Lower lobe of right lung (tissue), 2 donors: ENCODE results near the gene ZSWIM9. TPM values are rescaled to one million over a fixed set of nuclear protein-coding genes. Genes with fewer than 3 reads are reported as not detected.

Source experiments
- ATAC-seq, 2 donors: fragments of 200-7000 bp; cut with Tn5 transposase; one replicate each; pipeline ENCODE4 v1.9.1; 2020 to 2022; ENCODE audit warnings: mild to moderate bottlenecking in 2 of 2, moderate library complexity in 2 of 2
- DNase-seq: peaks from one replicate; pipeline ENCODE4 v3.0.0-alpha.2; 2020
- H3K27ac ChIP-seq: fragments of 200-600 bp; one replicate; pipeline ENCODE4 v1.8.0; 2022
- H3K27me3 ChIP-seq: fragments of 200-600 bp; one replicate; pipeline ENCODE4 v1.8.0; 2022; ENCODE audit warnings: low read depth
- H3K36me3 ChIP-seq: fragments of 200-600 bp; one replicate; pipeline ENCODE4 v1.8.0; 2022; ENCODE audit warnings: mild to moderate bottlenecking
- H3K4me1 ChIP-seq: fragments of 200-600 bp; one replicate; pipeline ENCODE4 v1.8.0; 2022
- H3K4me3 ChIP-seq: fragments of 200-600 bp; one replicate; pipeline ENCODE4 v1.8.0; 2022; ENCODE audit warnings: mild to moderate bottlenecking
- H3K9me3 ChIP-seq: fragments of 200-600 bp; one replicate; pipeline ENCODE4 v1.8.0; 2022
- intact Hi-C: fragments of 100-400 bp; cut with DNase I; formaldehyde crosslinking; loops from one replicate; pipeline ENCODE4 v1.11.0; 2022
- total RNA-seq: library from RNA; stranded (reverse); fragmentation: NEBNext Ultra II Directional; extraction: Animal tissue kit (Norgen Biotek cat#: 25700); gene quantifications from one replicate; pipeline ENCODE4 v1.2.1, GENCODE V29; 2021
- TF ChIP-seq, protein P1 (sequence below): fragments of 200-600 bp; IDR thresholded peaks from one replicate; pipeline ENCODE4 v1.8.0; 2022; ENCODE audit warnings: antibody characterized with exemption, mild to moderate bottlenecking
- donor health status: DM: no; HTN: yes; CAD: no; lungs with severe emphysema.

The ZSWIM9 gene
- total RNA-seq, 1 donor from 2014 or later: 7.7 TPM

DNA sequence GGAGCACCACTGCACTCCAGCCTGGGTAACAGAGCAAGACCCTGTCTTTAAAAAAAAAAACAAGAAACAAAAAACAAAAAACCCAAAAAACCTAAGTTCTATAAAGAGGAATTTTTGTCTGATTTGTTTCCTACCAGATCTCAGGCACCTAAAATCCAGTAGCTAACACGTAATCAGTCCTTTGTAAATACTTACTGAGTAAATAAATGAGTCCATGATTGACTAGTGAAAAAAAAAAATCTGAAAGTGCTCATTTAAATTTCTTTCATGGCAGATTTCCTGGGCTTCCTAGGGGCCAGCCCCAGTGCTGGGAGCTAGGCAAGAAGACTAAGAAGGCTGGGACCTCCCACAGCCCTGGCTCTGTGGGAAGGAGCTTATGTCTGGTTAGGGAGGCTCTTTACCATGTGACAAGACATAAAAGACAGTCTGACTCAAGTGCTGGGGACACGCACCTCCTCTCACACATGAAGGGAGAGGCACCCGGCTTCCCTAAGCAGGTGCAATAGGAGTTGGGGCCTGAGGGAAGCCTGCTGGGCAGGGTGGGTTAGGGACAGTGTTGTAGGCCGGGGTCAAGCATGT lies 22.8 kb upstream of the ZSWIM9 start:
- ATAC-seq (no peak), DNase-seq (no peak)
- TF ChIP-seq, protein P1, sequence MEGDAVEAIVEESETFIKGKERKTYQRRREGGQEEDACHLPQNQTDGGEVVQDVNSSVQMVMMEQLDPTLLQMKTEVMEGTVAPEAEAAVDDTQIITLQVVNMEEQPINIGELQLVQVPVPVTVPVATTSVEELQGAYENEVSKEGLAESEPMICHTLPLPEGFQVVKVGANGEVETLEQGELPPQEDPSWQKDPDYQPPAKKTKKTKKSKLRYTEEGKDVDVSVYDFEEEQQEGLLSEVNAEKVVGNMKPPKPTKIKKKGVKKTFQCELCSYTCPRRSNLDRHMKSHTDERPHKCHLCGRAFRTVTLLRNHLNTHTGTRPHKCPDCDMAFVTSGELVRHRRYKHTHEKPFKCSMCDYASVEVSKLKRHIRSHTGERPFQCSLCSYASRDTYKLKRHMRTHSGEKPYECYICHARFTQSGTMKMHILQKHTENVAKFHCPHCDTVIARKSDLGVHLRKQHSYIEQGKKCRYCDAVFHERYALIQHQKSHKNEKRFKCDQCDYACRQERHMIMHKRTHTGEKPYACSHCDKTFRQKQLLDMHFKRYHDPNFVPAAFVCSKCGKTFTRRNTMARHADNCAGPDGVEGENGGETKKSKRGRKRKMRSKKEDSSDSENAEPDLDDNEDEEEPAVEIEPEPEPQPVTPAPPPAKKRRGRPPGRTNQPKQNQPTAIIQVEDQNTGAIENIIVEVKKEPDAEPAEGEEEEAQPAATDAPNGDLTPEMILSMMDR: no peak
- no peaks in the 10 kb centered on the region for H3K4me1 ChIP-seq
- no peaks in the 10 kb centered on the region for H3K9me3 ChIP-seq
- no peak overlapping the region for H3K4me3 ChIP-seq
- H3K36me3 ChIP-seq: peaks cover 49% of the 10 kb centered on the region
- intact Hi-C loops: no loop called here
- H3K27ac ChIP-seq: no peak overlapping the region
- H3K27me3 ChIP-seq: no peaks in the 10 kb centered on the region

DNA sequence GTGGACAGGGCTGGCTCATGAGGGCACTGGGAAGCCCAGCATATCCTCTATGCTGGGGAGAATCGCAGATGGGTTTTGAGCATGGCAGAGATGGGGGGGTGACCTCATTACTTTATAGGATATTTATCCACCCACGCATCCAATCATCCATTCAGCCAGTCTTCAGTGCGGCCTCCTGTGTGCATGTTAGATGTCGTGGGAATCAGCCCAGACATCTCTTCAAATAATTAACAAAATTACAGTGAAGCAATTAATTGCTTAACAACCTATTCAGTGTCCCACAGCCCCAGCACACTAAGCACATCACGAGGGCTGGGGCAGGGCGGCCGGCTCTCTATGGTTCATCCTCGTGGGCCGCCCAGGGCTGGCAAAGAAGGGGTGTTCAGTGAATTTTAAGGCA lies 21.9 kb upstream of the ZSWIM9 start:
- Histone ChIP-seq H3K27me3 (no peaks in the 10 kb centered on the region), H3K36me3 (peaks cover 43% of the 10 kb centered on the region), H3K4me1 (no peaks in the 10 kb centered on the region), H3K27ac (no peak overlapping the region), H3K4me3 (no peak overlapping the region), H3K9me3 (no peaks in the 10 kb centered on the region)
- DNase-seq (no peak), ATAC-seq (no peak)
- TF ChIP-seq, protein P1: no peak
- intact Hi-C loops: no loop called here

DNA sequence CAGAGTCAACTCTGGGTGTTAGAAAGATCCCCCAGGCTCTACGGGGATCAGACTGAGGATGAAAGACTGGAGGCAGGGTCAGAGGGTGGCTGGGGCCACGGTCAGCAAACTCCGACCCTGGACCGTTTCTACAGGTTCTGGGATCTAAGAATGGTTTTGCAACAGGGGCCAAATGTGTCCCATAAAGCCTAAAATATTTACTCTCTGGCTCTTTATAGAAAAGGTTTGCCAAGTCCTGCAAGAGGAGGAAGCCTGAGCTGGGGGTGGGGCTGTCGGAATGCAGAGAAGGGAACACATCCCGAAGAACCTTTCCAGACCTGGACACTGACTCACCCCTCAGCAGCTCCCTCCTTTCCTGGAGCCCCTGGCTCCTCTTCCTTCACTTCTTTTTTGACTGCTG lies 21.1 kb upstream of the ZSWIM9 start:
- Histone ChIP-seq H3K36me3 (peaks cover 43% of the 10 kb centered on the region), H3K4me1 (no peaks in the 10 kb centered on the region), H3K4me3 (no peak overlapping the region), H3K27ac (no peak overlapping the region), H3K9me3 (no peaks in the 10 kb centered on the region), H3K27me3 (no peaks in the 10 kb centered on the region)
- TF ChIP-seq, protein P1: no peak
- DNase-seq: no peak
- no peak for ATAC-seq
- intact Hi-C loops: no loop called here

DNA sequence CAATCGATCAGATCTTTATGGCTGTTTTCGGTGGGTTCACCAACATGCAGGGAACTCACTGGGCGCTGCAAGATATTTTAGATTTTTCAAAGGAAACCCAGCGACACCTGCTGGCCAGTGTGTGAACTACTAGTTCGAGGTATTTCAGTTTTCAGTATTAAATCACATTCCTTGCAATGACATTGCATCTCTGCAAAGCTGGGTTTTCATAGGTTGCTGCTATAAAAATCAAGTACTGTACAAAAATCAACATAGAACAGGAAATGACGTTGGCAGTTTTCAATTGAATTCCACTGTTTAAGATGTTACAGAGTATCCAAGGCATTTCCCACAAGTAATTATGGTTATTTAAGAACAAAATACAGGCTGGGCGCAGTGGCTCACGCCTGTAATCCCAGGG lies 17.9 kb upstream of the ZSWIM9 start:
- Histone ChIP-seq H3K9me3 (no peaks in the 10 kb centered on the region), H3K4me1 (no peaks in the 10 kb centered on the region), H3K27ac (no peak overlapping the region), H3K27me3 (no peaks in the 10 kb centered on the region), H3K4me3 (no peak overlapping the region), H3K36me3 (peaks cover 45% of the 10 kb centered on the region)
- ATAC-seq: peak; percentile 57 to 58
- DNase-seq: no peak
- TF ChIP-seq, protein P1: peak; percentile 87
- intact Hi-C loops: no loop called here

DNA sequence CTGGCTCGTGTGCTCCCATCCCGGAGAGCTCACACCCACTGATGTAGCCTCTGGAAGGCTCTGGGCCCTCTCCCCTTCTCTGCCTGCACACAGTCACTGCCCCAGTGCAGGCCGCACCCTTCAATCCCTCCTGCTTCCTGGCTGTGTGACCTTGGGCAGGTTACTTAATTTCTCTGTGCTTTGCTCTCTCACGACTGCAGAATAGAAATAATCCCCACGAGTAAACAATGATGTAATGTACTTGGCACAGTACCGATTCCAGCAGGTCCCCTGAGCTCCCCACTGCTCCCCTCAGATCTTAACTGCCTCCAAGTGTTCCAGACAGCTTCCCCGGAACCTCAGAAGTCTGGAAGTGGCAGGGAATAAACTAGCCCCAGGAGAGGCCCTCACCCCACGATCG lies 16.5 kb upstream of the ZSWIM9 start:
- Histone ChIP-seq H3K4me3 (no peak overlapping the region), H3K27ac (no peak overlapping the region), H3K27me3 (no peaks in the 10 kb centered on the region), H3K36me3 (peaks cover 43% of the 10 kb centered on the region), H3K9me3 (no peaks in the 10 kb centered on the region), H3K4me1 (no peaks in the 10 kb centered on the region)
- ATAC-seq: peak in 1 of 2 donors; percentile 16
- no peak for DNase-seq
- intact Hi-C loops: no loop called here
- TF ChIP-seq, protein P1: no peak
